Measurements from ENCODE around the gene WIPF1.

DNA sequence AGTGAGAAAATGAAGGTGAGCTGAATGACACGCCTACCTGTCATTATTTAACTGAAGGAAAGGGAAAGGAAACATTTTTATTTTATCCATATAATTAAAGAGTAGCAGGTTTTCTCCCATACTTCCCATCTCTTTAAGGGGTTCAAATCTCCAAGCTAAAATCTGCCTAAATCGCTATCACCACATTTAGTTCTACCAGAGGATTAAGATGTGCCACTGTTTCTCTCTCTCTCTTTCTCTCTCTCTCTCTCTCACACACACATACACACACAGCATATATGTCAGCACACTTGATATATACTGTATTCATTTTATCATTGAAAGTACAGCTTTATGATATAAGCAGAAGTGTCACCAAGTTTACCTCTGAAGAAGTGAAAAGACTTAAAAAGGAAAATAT, 3.1 kb downstream of the WIPF1 start:
- no peak for TF ChIP-seq POLR2A (IDR thresholded peaks at IDR 0.05)
- TF ChIP-seq, protein P1, sequence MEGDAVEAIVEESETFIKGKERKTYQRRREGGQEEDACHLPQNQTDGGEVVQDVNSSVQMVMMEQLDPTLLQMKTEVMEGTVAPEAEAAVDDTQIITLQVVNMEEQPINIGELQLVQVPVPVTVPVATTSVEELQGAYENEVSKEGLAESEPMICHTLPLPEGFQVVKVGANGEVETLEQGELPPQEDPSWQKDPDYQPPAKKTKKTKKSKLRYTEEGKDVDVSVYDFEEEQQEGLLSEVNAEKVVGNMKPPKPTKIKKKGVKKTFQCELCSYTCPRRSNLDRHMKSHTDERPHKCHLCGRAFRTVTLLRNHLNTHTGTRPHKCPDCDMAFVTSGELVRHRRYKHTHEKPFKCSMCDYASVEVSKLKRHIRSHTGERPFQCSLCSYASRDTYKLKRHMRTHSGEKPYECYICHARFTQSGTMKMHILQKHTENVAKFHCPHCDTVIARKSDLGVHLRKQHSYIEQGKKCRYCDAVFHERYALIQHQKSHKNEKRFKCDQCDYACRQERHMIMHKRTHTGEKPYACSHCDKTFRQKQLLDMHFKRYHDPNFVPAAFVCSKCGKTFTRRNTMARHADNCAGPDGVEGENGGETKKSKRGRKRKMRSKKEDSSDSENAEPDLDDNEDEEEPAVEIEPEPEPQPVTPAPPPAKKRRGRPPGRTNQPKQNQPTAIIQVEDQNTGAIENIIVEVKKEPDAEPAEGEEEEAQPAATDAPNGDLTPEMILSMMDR (IDR thresholded peaks at IDR 0.05 in 8 of 11, conservative IDR thresholded peaks at IDR 0.05 in 3 of 11), result no peak
- TF ChIP-seq POLR2AphosphoS5 (IDR thresholded peaks at IDR 0.05), result no peak
